ENCODE data around the gene PCYT1B.

The PCYT1B gene

GRCh38 chrX:24525455-24525854, 121.7 kb downstream of the PCYT1B start:
- no peak for DNase-seq (ENCODE audit: low spot score)

GRCh38 chrX:24520472-24520871, 126.7 kb downstream of the PCYT1B start:
- DNase-seq (ENCODE audit: low spot score) = no peak

DNA sequence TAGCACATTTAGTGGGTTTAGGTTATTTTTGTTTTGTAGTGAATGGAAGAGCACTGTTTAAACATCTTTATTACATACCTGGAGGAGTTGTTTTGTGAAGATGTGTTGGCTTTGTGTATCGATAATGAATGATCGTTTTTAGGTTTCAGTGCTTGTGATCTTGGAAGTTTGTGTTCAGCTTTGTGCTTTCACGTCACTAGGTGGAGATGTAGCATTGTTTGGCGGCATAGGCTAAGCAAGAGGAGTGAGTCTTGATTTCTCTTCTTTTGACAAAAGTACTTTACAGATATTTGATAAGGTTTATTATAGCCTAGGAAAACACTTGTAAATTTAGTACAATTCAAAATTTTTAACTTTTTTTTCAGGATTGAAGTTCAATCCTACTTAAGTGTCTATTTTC, 131.7 kb downstream of the PCYT1B start:
- no peak for DNase-seq (ENCODE audit: low spot score)

GRCh38 chrX:24513416-24513815, 133.7 kb downstream of the PCYT1B start:
- DNase-seq (ENCODE audit: low spot score) = no peak

GRCh38 chrX:24508375-24508774, 138.8 kb downstream of the PCYT1B start:
- no peak for DNase-seq (ENCODE audit: low spot score)
